Stomach (tissue), 4 donors: ENCODE measurements around the gene APMAP.

Experiments used
- EP300 ChIP-seq: sonication (generic); formaldehyde crosslinking; IDR thresholded peaks from one replicate; pipeline ENCODE4 v1.6.1; 2017; ENCODE audit warnings: antibody characterized with exemption
- POLR2A ChIP-seq, 4 donors: fragments of 450-650 bp; IDR thresholded peaks; one replicate each; pipeline ENCODE4 v1.6.1; 2016; ENCODE audit warnings: antibody characterized with exemption in 4 of 4, control low read depth in 2 of 4, mild to moderate bottlenecking in 1 of 4, moderate library complexity in 1 of 4
- TF ChIP-seq, protein P1 (sequence below), 7 experiments: fragments of 450-650 bp in 4 of 7; fragments of 200-600 bp in 3 of 7; sonication (generic) in 3 of 7; IDR thresholded peaks; one replicate each; pipeline ENCODE4 v1.5.1; 2016 to 2019; ENCODE audit warnings: antibody characterized with exemption in 7 of 7, control low read depth in 2 of 7, mild to moderate bottlenecking in 1 of 7

DNA sequence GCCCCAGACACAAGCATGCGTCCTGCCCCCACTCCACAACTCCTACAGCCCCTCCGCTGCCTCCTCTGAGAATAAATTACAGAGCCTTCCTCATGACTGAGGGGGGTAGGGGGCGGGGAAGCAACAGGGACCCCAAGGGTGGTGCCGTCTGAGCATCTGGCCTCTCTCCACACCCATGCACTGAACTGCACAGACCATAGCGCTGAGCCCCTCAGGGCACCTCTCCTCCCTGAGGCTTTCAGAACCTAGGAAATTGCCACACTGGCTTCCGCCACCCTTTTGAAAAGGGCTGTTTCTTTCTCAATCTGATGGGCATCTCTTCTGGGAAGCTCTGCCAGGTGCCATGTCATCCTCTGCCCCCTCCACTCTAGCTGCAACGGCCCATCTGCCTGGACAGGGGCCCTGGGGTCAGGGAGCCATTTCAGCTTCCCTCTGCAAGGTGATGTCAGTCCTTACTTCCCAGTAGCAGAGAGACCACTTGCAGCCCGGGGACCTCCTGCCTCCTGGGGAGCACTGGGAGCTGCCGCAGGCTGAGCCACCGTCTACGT, 40.9 kb downstream of the APMAP start:
- TF ChIP-seq, protein P1, sequence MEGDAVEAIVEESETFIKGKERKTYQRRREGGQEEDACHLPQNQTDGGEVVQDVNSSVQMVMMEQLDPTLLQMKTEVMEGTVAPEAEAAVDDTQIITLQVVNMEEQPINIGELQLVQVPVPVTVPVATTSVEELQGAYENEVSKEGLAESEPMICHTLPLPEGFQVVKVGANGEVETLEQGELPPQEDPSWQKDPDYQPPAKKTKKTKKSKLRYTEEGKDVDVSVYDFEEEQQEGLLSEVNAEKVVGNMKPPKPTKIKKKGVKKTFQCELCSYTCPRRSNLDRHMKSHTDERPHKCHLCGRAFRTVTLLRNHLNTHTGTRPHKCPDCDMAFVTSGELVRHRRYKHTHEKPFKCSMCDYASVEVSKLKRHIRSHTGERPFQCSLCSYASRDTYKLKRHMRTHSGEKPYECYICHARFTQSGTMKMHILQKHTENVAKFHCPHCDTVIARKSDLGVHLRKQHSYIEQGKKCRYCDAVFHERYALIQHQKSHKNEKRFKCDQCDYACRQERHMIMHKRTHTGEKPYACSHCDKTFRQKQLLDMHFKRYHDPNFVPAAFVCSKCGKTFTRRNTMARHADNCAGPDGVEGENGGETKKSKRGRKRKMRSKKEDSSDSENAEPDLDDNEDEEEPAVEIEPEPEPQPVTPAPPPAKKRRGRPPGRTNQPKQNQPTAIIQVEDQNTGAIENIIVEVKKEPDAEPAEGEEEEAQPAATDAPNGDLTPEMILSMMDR (IDR thresholded peaks at IDR 0.05), result no peak
- TF ChIP-seq POLR2A (IDR thresholded peaks at IDR 0.05) (no peak), EP300 (no peak)
